CD4-positive, alpha-beta memory T cell (primary cell): Measurements from ENCODE around the gene CXCR6. TPM values are rescaled to one million over a fixed set of nuclear protein-coding genes. Genes with fewer than 3 reads are reported as not detected.
A peak's percentile ranks its signal among the peaks of the same experiment; 100 is the strongest.

Source experiments
- CTCF ChIA-PET: fragments of 350-600 bp; sonication (Branson Sonifier 250); formaldehyde crosslinking; loops from one replicate; lab custom pipeline; 2021; ENCODE audit warnings: inconsistent platforms; ENCODE audit not compliant: partially characterized antibody; lab: Charles Lee
- POLR2A ChIA-PET: fragments of 350-600 bp; sonication (Branson Sonifier 250); formaldehyde crosslinking; loops from one replicate; lab custom pipeline; 2021; ENCODE audit not compliant: partially characterized antibody; lab: Charles Lee
- DNase-seq, 5 donors: peaks; one replicate each; pipeline versions ENCODE4 v3.0.0 to v3.0.0-alpha.2; 2020 to 2022; ENCODE audit warnings: mixed read lengths in 1 of 5
- H3K27ac ChIP-seq: one replicate; pipeline ENCODE4 v1.7.0; 2013; ENCODE audit warnings: low read depth, low read length
- H3K27me3 ChIP-seq: 2 replicates; pipeline ENCODE4 v1.7.0; 2013; ENCODE audit warnings: mild to moderate bottlenecking, low read length, moderate library complexity; ENCODE audit not compliant: insufficient read depth
- H3K36me3 ChIP-seq: 2 replicates; pipeline ENCODE4 v1.7.0; 2013; ENCODE audit warnings: mild to moderate bottlenecking, low read length, moderate library complexity; ENCODE audit not compliant: insufficient read depth
- H3K4me1 ChIP-seq: 2 replicates; pipeline ENCODE4 v1.7.0; 2013; ENCODE audit warnings: mild to moderate bottlenecking, low read length, moderate library complexity; ENCODE audit not compliant: insufficient read depth
- H3K4me3 ChIP-seq, 2 donors: one replicate each; pipeline ENCODE4 v1.7.0; 2013; ENCODE audit warnings: low read length in 2 of 2, mild to moderate bottlenecking in 1 of 2
- H3K9me3 ChIP-seq, 2 donors: one replicate each; pipeline ENCODE4 v1.7.0; 2013; ENCODE audit warnings: low read length in 2 of 2, control low read depth in 1 of 2; ENCODE audit not compliant: control insufficient read depth in 1 of 2
- H3K27ac Mint-ChIP-seq, 7 donors: one replicate each; pipeline ENCODE4 v1.8.0; 2020 to 2021; ENCODE audit warnings: mixed read lengths in 7 of 7, mild to moderate bottlenecking in 6 of 7, inconsistent platforms in 3 of 7, moderate library complexity in 3 of 7
- H3K27me3 Mint-ChIP-seq, 2 donors: one replicate each; pipeline ENCODE4 v1.8.0; 2020 to 2021; ENCODE audit warnings: mixed read lengths in 2 of 2
- H3K36me3 Mint-ChIP-seq, 2 donors: one replicate each; pipeline ENCODE4 v1.8.0; 2020 to 2021; ENCODE audit warnings: mixed read lengths in 2 of 2, inconsistent platforms in 1 of 2, mild to moderate bottlenecking in 1 of 2
- H3K4me1 Mint-ChIP-seq, 4 donors: one replicate each; pipeline ENCODE4 v1.8.0; 2020 to 2021; ENCODE audit warnings: mixed read lengths in 4 of 4, mild to moderate bottlenecking in 1 of 4
- H3K4me3 Mint-ChIP-seq, 8 donors: one replicate each; pipeline ENCODE4 v1.8.0; 2020 to 2021; ENCODE audit warnings: mixed read lengths in 8 of 8, mild to moderate bottlenecking in 7 of 8, moderate library complexity in 6 of 8, inconsistent platforms in 3 of 8
- H3K9me3 Mint-ChIP-seq, 8 donors: one replicate each; pipeline ENCODE4 v1.8.0; 2020 to 2021; ENCODE audit warnings: mixed read lengths in 8 of 8, mild to moderate bottlenecking in 5 of 8, inconsistent platforms in 3 of 8, moderate library complexity in 1 of 8
- intact Hi-C: fragments of 100-400 bp; cut with micrococcal nuclease; formaldehyde crosslinking; loops from one replicate; pipeline ENCODE4 v1.15.1; 2023
- polyA plus RNA-seq, 2 donors: library from polyadenylated mRNA; unstranded; fragments of 300-500 nt; fragmentation: Illumina TruSeq; gene quantifications; one replicate each; pipeline ENCODE4 v1.2.3, GENCODE V29; 2021
- total RNA-seq, 2 experiments: library from RNA; stranded (reverse); gene quantifications; one replicate each; pipeline ENCODE4 v1.2.3, GENCODE V29; 2021

Gene CXCR6
- total RNA-seq: 1 to 10 TPM; 8.6 to 9.6 TPM
- 10 to 100 TPM in 1 of 2 donors, 1 to 10 TPM in 1; 6.1 to 13.6 TPM for polyA plus RNA-seq

DNA sequence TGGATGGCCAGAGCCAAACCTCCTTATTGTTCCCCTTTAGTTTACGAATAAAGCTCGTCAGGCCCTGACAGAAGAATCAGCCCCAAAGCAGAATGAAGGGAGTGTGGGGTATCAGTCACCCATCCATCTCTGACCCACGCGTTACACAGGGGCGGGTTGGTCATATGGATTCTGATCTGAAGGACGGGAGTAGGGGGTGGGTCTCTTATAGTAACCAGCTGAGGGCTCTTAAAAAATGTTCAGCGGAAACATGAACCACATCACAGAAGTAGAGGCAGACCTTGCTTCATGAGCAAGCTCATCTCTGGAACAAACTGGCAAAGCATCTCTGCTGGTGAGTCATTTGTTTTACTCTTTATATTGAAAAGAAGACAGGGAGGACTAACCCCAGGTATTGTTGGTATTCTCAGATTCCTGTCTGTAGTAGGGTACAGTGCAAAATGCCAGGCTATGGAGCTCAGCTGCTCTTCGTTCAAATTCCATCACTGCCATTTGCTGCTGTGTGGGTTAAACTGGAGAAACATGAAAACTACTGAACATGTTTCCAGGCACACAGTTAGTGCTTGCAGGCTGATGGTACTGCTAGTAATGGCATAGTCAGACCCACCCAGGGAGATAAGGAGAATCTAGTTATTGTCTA, at the start of gene CXCR6:
TSS of gene CXCR6 (plus strand) at position 258 of the 640 bp plus-strand sequence. CDS start 3,018 bp downstream, outside the sequence.
- POLR2A ChIA-PET: interaction anchor here (0.6 to 18.1 kb wide), 21 partner anchors 8 to 428 kb away, joined by 3 to 195 read pairs (median 5); partner anchors contain the start of genes CCR5, FYCO1 and SACM1L
- H3K36me3 Mint-ChIP-seq: peaks cover 67 to 69% of the 10 kb centered on the region in 2 donors
- H3K4me3 ChIP-seq: peak within 1 kb of the TSS in 1 of 2 donors; percentile 34

GRCh38 chr3:45894015-45894414, 49.2 kb upstream of the CXCR6 start:
- Mint-ChIP-seq H3K36me3 (peaks cover 0 to 5% of the 10 kb centered on the region in 2 donors), H3K27ac (peak overlapping the region in 2 of 7 donors; percentile 19 to 52), H3K4me1 (peaks cover 8 to 16% (median 13%) of the 10 kb centered on the region in 4 donors), H3K27me3 (peaks cover 0 to 4% of the 10 kb centered on the region in 2 donors), H3K4me3 (no peak overlapping the region), H3K9me3 (no peaks in the 10 kb centered on the region)
- intact Hi-C loops: no loop called here
- no peak for DNase-seq
- CTCF ChIA-PET: interaction anchor here (2.7 kb wide), 1 partner anchor 12 kb away, joined by 16 read pairs; no protein-coding TSS in a partner anchor
- H3K27ac ChIP-seq: no peak overlapping the region
- POLR2A ChIA-PET: no interaction called here
- H3K4me1 ChIP-seq: no peaks in the 10 kb centered on the region
- no peaks in the 10 kb centered on the region for H3K27me3 ChIP-seq
- no peaks in the 10 kb centered on the region for H3K36me3 ChIP-seq
- H3K4me3 ChIP-seq: no peak overlapping the region
- H3K9me3 ChIP-seq: no peaks in the 10 kb centered on the region

More for the DNA sequence above, at the start of gene CXCR6:
- no peaks in the 10 kb centered on the region for H3K27me3 Mint-ChIP-seq
- peaks cover 47 to 93% (median 74%) of the 10 kb centered on the region in 4 donors for H3K4me1 Mint-ChIP-seq
- intact Hi-C loops: loop anchor here (1.0 to 5.0 kb wide), 3 partner anchors 22 to 135 kb away; no protein-coding TSS in a partner anchor
- peaks cover 86% of the 10 kb centered on the region for H3K4me1 ChIP-seq
- no peak within 1 kb of the TSS for H3K27ac ChIP-seq
- H3K4me3 Mint-ChIP-seq: peak within 1 kb of the TSS; percentile 67 to 84 (median 77)
- H3K9me3 Mint-ChIP-seq: peaks cover 0 to 3% (median 0%) of the 10 kb centered on the region in 8 donors
- peak within 1 kb of the TSS; percentile 68 to 88 (median 86) for H3K27ac Mint-ChIP-seq
- H3K36me3 ChIP-seq: peaks cover 28% of the 10 kb centered on the region
- peak; percentile 52 to 81 (median 63) for DNase-seq
- CTCF ChIA-PET: interaction anchor here (0.6 to 23.5 kb wide), 17 partner anchors 9 to 428 kb away, joined by 3 to 677 read pairs (median 4); partner anchors contain the start of genes CCR5 and FYCO1
- no peaks in the 10 kb centered on the region for H3K27me3 ChIP-seq
- H3K9me3 ChIP-seq: no peaks in the 10 kb centered on the region

GRCh38 chr3:45895686-45896468, 47.4 kb upstream of the CXCR6 start:
- H3K27ac ChIP-seq: no peak overlapping the region
- no peak overlapping the region for H3K27ac Mint-ChIP-seq
- ChIA-PET POLR2A (no interaction called here), CTCF (no interaction called here)
- peaks cover 0 to 9% of the 10 kb centered on the region in 2 donors for H3K36me3 Mint-ChIP-seq
- DNase-seq: no peak
- intact Hi-C loops: no loop called here
- no peaks in the 10 kb centered on the region for H3K9me3 ChIP-seq
- peaks cover 0 to 4% of the 10 kb centered on the region in 2 donors for H3K27me3 Mint-ChIP-seq
- H3K4me1 Mint-ChIP-seq: peaks cover 7 to 11% (median 9%) of the 10 kb centered on the region in 4 donors
- no peaks in the 10 kb centered on the region for H3K27me3 ChIP-seq
- no peak overlapping the region for H3K4me3 Mint-ChIP-seq
- H3K4me3 ChIP-seq: no peak overlapping the region
- H3K9me3 Mint-ChIP-seq: no peaks in the 10 kb centered on the region
- H3K36me3 ChIP-seq: no peaks in the 10 kb centered on the region
- no peaks in the 10 kb centered on the region for H3K4me1 ChIP-seq

GRCh38 chr3:45896956-45897355, 46.3 kb upstream of the CXCR6 start:
- Histone ChIP-seq H3K4me3 (no peak overlapping the region), H3K9me3 (no peaks in the 10 kb centered on the region), H3K36me3 (no peaks in the 10 kb centered on the region), H3K4me1 (no peaks in the 10 kb centered on the region), H3K27me3 (no peaks in the 10 kb centered on the region), H3K27ac (no peak overlapping the region)
- Mint-ChIP-seq H3K4me3 (no peak overlapping the region), H3K4me1 (peaks cover 4 to 11% (median 9%) of the 10 kb centered on the region in 4 donors), H3K27me3 (peaks cover 0 to 1% of the 10 kb centered on the region in 2 donors), H3K27ac (no peak overlapping the region), H3K9me3 (no peaks in the 10 kb centered on the region), H3K36me3 (peaks cover 0 to 12% of the 10 kb centered on the region in 2 donors)
- ChIA-PET POLR2A (no interaction called here), CTCF (no interaction called here)
- DNase-seq: no peak
- intact Hi-C loops: no loop called here

- Histone ChIP-seq H3K9me3 (no peaks in the 10 kb centered on the region), H3K36me3 (no peaks in the 10 kb centered on the region), H3K4me3 (no peak overlapping the region), H3K27me3 (no peaks in the 10 kb centered on the region), H3K27ac (no peak overlapping the region), H3K4me1 (peaks cover 22% of the 10 kb centered on the region)
- POLR2A ChIA-PET: interaction anchor here (1.0 to 2.2 kb wide), 3 partner anchors 10 to 63 kb away, joined by 3 to 6 read pairs (median 4); partner anchors contain the start of gene LZTFL1
- H3K4me1 Mint-ChIP-seq: peaks cover 19 to 37% (median 24%) of the 10 kb centered on the region in 4 donors
- peak overlapping the region in 2 of 7 donors; percentile 30 for H3K27ac Mint-ChIP-seq
- CTCF ChIA-PET: interaction anchor here (5.4 kb wide), 1 partner anchor 11 kb away, joined by 16 read pairs; no protein-coding TSS in a partner anchor
- no peak for DNase-seq
- H3K36me3 Mint-ChIP-seq: peaks cover 2 to 23% of the 10 kb centered on the region in 2 donors
- H3K9me3 Mint-ChIP-seq: peaks cover 0 to 3% (median 0%) of the 10 kb centered on the region in 8 donors
- H3K4me3 Mint-ChIP-seq: no peak overlapping the region
- H3K27me3 Mint-ChIP-seq: no peaks in the 10 kb centered on the region
- intact Hi-C loops: no loop called here
These were observed 38.3 kb upstream of the CXCR6 start for GRCh38 chr3:45904931-45905330.

DNA sequence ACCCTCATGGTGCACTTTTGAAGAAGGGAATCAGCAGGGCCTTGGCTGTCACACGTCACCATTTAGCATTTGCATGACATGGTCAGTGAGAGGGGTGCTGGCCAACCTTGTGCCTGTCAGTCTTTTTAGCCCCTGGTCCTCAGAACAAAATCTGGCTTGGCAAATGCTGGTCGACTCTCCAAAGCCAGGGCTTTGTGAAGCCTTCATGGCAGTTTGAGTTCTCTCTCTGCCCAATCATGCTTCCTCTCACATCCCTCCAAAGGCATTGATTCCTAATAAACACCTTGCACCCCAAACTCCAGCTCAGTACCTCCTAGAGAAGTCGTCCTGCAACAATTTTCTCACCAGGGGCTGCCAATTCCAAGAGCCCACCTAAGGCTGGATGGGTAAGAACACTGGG, 37.5 kb upstream of the CXCR6 start:
- POLR2A ChIA-PET: interaction anchor here (1.6 to 2.2 kb wide), 2 partner anchors 10 to 25 kb away, joined by 4 to 6 read pairs; no protein-coding TSS in a partner anchor

More for the DNA sequence above, 37.5 kb upstream of the CXCR6 start:
- CTCF ChIA-PET: interaction anchor here (5.4 kb wide), 1 partner anchor 12 kb away, joined by 16 read pairs; no protein-coding TSS in a partner anchor
- no peaks in the 10 kb centered on the region for H3K27me3 ChIP-seq
- H3K4me3 Mint-ChIP-seq: no peak overlapping the region
- intact Hi-C loops: no loop called here
- peaks cover 19 to 44% (median 28%) of the 10 kb centered on the region in 4 donors for H3K4me1 Mint-ChIP-seq
- H3K9me3 ChIP-seq: no peaks in the 10 kb centered on the region
- peaks cover 25% of the 10 kb centered on the region for H3K4me1 ChIP-seq
- no peaks in the 10 kb centered on the region for H3K27me3 Mint-ChIP-seq
- no peak overlapping the region for H3K27ac ChIP-seq
- DNase-seq: no peak
- H3K9me3 Mint-ChIP-seq: peaks cover 0 to 3% (median 0%) of the 10 kb centered on the region in 8 donors
- H3K36me3 ChIP-seq: no peaks in the 10 kb centered on the region
- no peak overlapping the region for H3K27ac Mint-ChIP-seq
- peaks cover 2 to 26% of the 10 kb centered on the region in 2 donors for H3K36me3 Mint-ChIP-seq
- H3K4me3 ChIP-seq: no peak overlapping the region
